Measurements from ENCODE around the gene TRAPPC8.

GRCh38 chr18:31789409-31789808 lies 153.5 kb downstream of the TRAPPC8 start:
- TF ChIP-seq POLR2AphosphoS5 (IDR thresholded peaks at IDR 0.05; ENCODE audit: low read depth, low read length) (no peak), REST (IDR thresholded peaks at IDR 0.05; ENCODE audit: insufficient read depth in 1 of 2, low read depth in 2 of 2, low read length in 2 of 2) (no peak), SIN3A (IDR thresholded peaks at IDR 0.05; ENCODE audit: borderline replicate concordance, insufficient read depth, low read length) (no peak), FOXP2 (optimal IDR thresholded peaks at IDR 0.05; ENCODE audit: borderline replicate concordance, extremely low read depth, extremely low read length, insufficient read depth) (no peak), TAF1 (IDR thresholded peaks at IDR 0.05; ENCODE audit: borderline replicate concordance, insufficient read depth, low read length) (no peak)
